ENCODE results near the gene OSBPL7.

DNA sequence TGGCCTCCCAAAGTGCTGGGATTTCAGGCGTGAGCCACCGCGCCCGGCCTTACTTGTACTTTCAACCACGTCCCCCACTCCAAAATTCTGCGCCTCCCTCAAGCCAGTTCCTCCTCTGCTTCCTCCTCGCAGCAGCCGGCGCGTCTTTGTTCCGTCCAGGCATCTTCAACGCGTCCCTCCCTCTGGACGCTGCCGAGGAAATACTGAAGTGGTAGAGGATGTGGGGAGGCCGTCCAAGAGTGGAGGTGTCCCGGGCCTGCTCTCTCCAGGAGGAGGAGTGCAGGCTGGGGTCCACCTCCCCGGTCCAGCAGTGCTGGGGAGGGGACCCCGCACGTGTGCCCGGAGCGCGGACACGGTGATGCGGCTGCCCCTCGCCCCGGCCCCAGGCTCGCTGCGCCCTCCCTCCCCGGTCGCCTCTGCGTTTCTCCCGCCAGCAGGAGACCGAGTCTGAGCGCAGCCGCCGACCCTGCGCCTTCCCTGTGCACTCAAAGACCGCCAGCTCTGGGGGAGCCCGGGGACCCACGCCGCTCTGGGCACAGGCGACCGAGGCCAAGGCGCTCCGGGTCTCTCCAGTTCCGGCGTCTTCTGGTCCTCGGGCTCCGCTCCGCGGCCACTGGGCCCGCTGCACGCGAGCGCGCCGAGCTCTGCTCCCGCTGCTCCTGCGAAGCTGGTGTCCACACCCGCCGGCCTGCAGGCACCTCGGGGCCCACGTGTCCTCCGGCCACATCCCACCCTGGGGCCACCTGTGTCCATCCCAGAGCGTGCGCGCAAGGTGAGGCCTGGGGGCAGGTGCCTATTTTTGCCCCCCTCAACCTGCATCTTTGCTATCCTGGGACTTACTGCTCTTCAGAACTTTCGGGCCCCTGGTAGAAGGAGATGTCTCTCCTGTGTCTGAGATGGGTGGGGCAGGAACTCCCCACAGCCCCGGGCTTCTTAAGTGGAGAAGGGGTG lies 31.7 kb downstream of the OSBPL7 start:
- TF ChIP-seq CTCF (optimal IDR thresholded peaks at IDR 0.05 in 1 of 3, IDR thresholded peaks at IDR 0.05 in 1 of 3, conservative IDR thresholded peaks at IDR 0.05 in 1 of 3; ENCODE audit: extremely low read depth in 1 of 3, insufficient read depth in 2 of 3, low read length in 3 of 3) (peak; percentile 25 to 78 (median 66)), EZH2 (IDR thresholded peaks at IDR 0.05; ENCODE audit: low read length) (no peak)

Measured in keratinocyte (primary cell).